GM12878 (cell line): ENCODE data around the gene PRG3. TPM values are rescaled to one million over a fixed set of nuclear protein-coding genes. Genes with fewer than 3 reads are reported as not detected.

Source experiments
- polyA plus RNA-seq, 11 experiments: library from polyadenylated mRNA; depleted of rRNA in 4 of 11; unstranded in 6 of 11; stranded (reverse) in 5 of 11; fragments of >200 nt; fragmentation: Nextera tagmentation in 4 of 11; fragmentation: Illumina TruSeq in 1 of 11; extraction: Ambion mirVana in 4 of 11; extraction: Trizol in 1 of 11; gene quantifications; 1 replicate in 1 of 11; 2 replicates in 10 of 11; pipeline versions ENCODE4 v1.2.1 to v1.2.3, GENCODE V29; 2011 to 2016; ENCODE audit warnings: inconsistent platforms in 2 of 11, missing spikeins in 2 of 11, low read depth in 1 of 11
- total RNA-seq, 4 experiments: library from RNA; depleted of rRNA in 3 of 4; stranded (reverse); fragments of >200 nt in 3 of 4; fragmentation: Illumina TruSeq in 1 of 4; extraction: Trizol in 1 of 4; gene quantifications; 2 replicates each; pipeline versions ENCODE4 v1.2.1 to v1.2.3, GENCODE V29; 2013 to 2021

Gene PRG3
- total and polyA plus RNA-seq, 10 of the 15 experiments (the other 5 are each of a cell fraction or from before 2014, with no cell fraction given), result not detected

Other genes starting within 250 kb of the PRG3 start
Only the 7 nearest of the 13 such genes appear.
- 4.8 and 5.6 TPM in 2 replicates for gene TNKS1BP1, start 56.2 kb downstream of the PRG3 start, total RNA-seq (2014; rRNA removed)
- gene TNKS1BP1, start 56.2 kb downstream of the PRG3 start, total RNA-seq (2014; rRNA removed; fragmentation: Illumina TruSeq; extraction: Trizol), result 2.2 and 3.1 TPM in 2 replicates
- gene TNKS1BP1, start 56.2 kb downstream of the PRG3 start, total RNA-seq (2021), result 12.5 and 15.8 TPM in 2 replicates
- 3.5 and 4.4 TPM in 2 replicates for gene TNKS1BP1, start 56.2 kb downstream of the PRG3 start, polyA plus RNA-seq (2011; rRNA removed)
- 4.9 and 7.3 TPM in 2 replicates for gene TNKS1BP1, start 56.2 kb downstream of the PRG3 start, polyA plus RNA-seq (2014; fragmentation: Illumina TruSeq; extraction: Trizol)
- under 1 TPM; 0.26 to 0.47 TPM for gene TNKS1BP1, start 56.2 kb downstream of the PRG3 start, polyA plus RNA-seq (2014; fragmentation: Nextera tagmentation; extraction: Ambion mirVana)
- gene TNKS1BP1, start 56.2 kb downstream of the PRG3 start, polyA plus RNA-seq (2014; rRNA removed), result 5.2 and 6.8 TPM in 2 replicates
- gene TNKS1BP1, start 56.2 kb downstream of the PRG3 start, polyA plus RNA-seq (2016; fragmentation: Nextera tagmentation; extraction: Ambion mirVana), result 1 to 10 TPM; 2.1 to 4.1 TPM
- gene SSRP1, start 45.3 kb downstream of the PRG3 start, total RNA-seq (2014; rRNA removed), result 130 and 132 TPM in 2 replicates
- gene SSRP1, start 45.3 kb downstream of the PRG3 start, total RNA-seq (2014; rRNA removed; fragmentation: Illumina TruSeq; extraction: Trizol), result 188 and 207 TPM in 2 replicates
- 174 and 183 TPM in 2 replicates for gene SSRP1, start 45.3 kb downstream of the PRG3 start, total RNA-seq (2021)
- 135 and 217 TPM in 2 replicates for gene SSRP1, start 45.3 kb downstream of the PRG3 start, polyA plus RNA-seq (2011; rRNA removed)
- gene SSRP1, start 45.3 kb downstream of the PRG3 start, polyA plus RNA-seq (2014; fragmentation: Illumina TruSeq; extraction: Trizol), result 279 and 333 TPM in 2 replicates
- gene SSRP1, start 45.3 kb downstream of the PRG3 start, polyA plus RNA-seq (2014; fragmentation: Nextera tagmentation; extraction: Ambion mirVana), result 100 to 1,000 TPM in 1 of 2 experiments, 10 to 100 TPM in 1; 74.3 to 119 TPM
- gene SSRP1, start 45.3 kb downstream of the PRG3 start, polyA plus RNA-seq (2014; rRNA removed), result 143 and 145 TPM in 2 replicates
- 10 to 100 TPM; 73.6 to 79.6 TPM for gene SSRP1, start 45.3 kb downstream of the PRG3 start, polyA plus RNA-seq (2016; fragmentation: Nextera tagmentation; extraction: Ambion mirVana)
- not detected in 2 replicates for gene P2RX3, start 42.8 kb downstream of the PRG3 start, total RNA-seq (2014; rRNA removed)
- not detected in 2 replicates for gene P2RX3, start 42.8 kb downstream of the PRG3 start, total RNA-seq (2014; rRNA removed; fragmentation: Illumina TruSeq; extraction: Trizol)
- not detected in 2 replicates for gene P2RX3, start 42.8 kb downstream of the PRG3 start, total RNA-seq (2021)
- 0.05 TPM in 1 of 2 replicates, not detected in the other for gene P2RX3, start 42.8 kb downstream of the PRG3 start, polyA plus RNA-seq (2011; rRNA removed)
- gene P2RX3, start 42.8 kb downstream of the PRG3 start, polyA plus RNA-seq (2014; fragmentation: Illumina TruSeq; extraction: Trizol), result not detected in 2 replicates
- not detected for gene P2RX3, start 42.8 kb downstream of the PRG3 start, polyA plus RNA-seq (2014; fragmentation: Nextera tagmentation; extraction: Ambion mirVana)
- gene P2RX3, start 42.8 kb downstream of the PRG3 start, polyA plus RNA-seq (2014; rRNA removed), result 0.12 TPM in 1 of 2 replicates, not detected in the other
- not detected for gene P2RX3, start 42.8 kb downstream of the PRG3 start, polyA plus RNA-seq (2016; fragmentation: Nextera tagmentation; extraction: Ambion mirVana)
- 0.68 TPM in 1 of 2 replicates, not detected in the other for gene PRG2, start 9.5 kb upstream of the PRG3 start, total RNA-seq (2014; rRNA removed)
- gene PRG2, start 9.5 kb upstream of the PRG3 start, total RNA-seq (2014; rRNA removed; fragmentation: Illumina TruSeq; extraction: Trizol), result 0.41 TPM in 1 of 2 replicates, not detected in the other
- gene PRG2, start 9.5 kb upstream of the PRG3 start, total RNA-seq (2021), result 1.7 and 2.0 TPM in 2 replicates
- gene PRG2, start 9.5 kb upstream of the PRG3 start, polyA plus RNA-seq (2011; rRNA removed), result 0.23 and 0.43 TPM in 2 replicates
- 0.10 TPM in 1 of 2 replicates, not detected in the other for gene PRG2, start 9.5 kb upstream of the PRG3 start, polyA plus RNA-seq (2014; fragmentation: Illumina TruSeq; extraction: Trizol)
- 1 to 10 TPM in 1 of 2 experiments, under 1 TPM in 1; 0.88 to 1.0 TPM for gene PRG2, start 9.5 kb upstream of the PRG3 start, polyA plus RNA-seq (2014; fragmentation: Nextera tagmentation; extraction: Ambion mirVana)
- 0.25 and 0.40 TPM in 2 replicates for gene PRG2, start 9.5 kb upstream of the PRG3 start, polyA plus RNA-seq (2014; rRNA removed)
- gene PRG2, start 9.5 kb upstream of the PRG3 start, polyA plus RNA-seq (2016; fragmentation: Nextera tagmentation; extraction: Ambion mirVana), result under 1 TPM in 1 of 2 experiments, not detected in 1; 0.19 TPM
- gene SLC43A3, start 46.0 kb upstream of the PRG3 start, total RNA-seq (2014; rRNA removed), result 104 and 112 TPM in 2 replicates
- gene SLC43A3, start 46.0 kb upstream of the PRG3 start, total RNA-seq (2014; rRNA removed; fragmentation: Illumina TruSeq; extraction: Trizol), result 79.7 and 80.2 TPM in 2 replicates
- gene SLC43A3, start 46.0 kb upstream of the PRG3 start, total RNA-seq (2021), result 147 and 158 TPM in 2 replicates
- 129 and 237 TPM in 2 replicates for gene SLC43A3, start 46.0 kb upstream of the PRG3 start, polyA plus RNA-seq (2011; rRNA removed)
- gene SLC43A3, start 46.0 kb upstream of the PRG3 start, polyA plus RNA-seq (2014; fragmentation: Illumina TruSeq; extraction: Trizol), result 153 and 168 TPM in 2 replicates
- gene SLC43A3, start 46.0 kb upstream of the PRG3 start, polyA plus RNA-seq (2014; fragmentation: Nextera tagmentation; extraction: Ambion mirVana), result 10 to 100 TPM; 37.5 to 79.9 TPM
- gene SLC43A3, start 46.0 kb upstream of the PRG3 start, polyA plus RNA-seq (2014; rRNA removed), result 107 and 111 TPM in 2 replicates
- gene SLC43A3, start 46.0 kb upstream of the PRG3 start, polyA plus RNA-seq (2016; fragmentation: Nextera tagmentation; extraction: Ambion mirVana), result 100 to 1,000 TPM; 189 to 200 TPM
- 0.33 and 0.34 TPM in 2 replicates for gene RTN4RL2, start 79.4 kb upstream of the PRG3 start, total RNA-seq (2014; rRNA removed)
- gene RTN4RL2, start 79.4 kb upstream of the PRG3 start, total RNA-seq (2014; rRNA removed; fragmentation: Illumina TruSeq; extraction: Trizol), result not detected in 2 replicates
- 1.0 and 1.1 TPM in 2 replicates for gene RTN4RL2, start 79.4 kb upstream of the PRG3 start, total RNA-seq (2021)
- gene RTN4RL2, start 79.4 kb upstream of the PRG3 start, polyA plus RNA-seq (2011; rRNA removed), result not detected in 2 replicates
- gene RTN4RL2, start 79.4 kb upstream of the PRG3 start, polyA plus RNA-seq (2014; fragmentation: Illumina TruSeq; extraction: Trizol), result not detected in 2 replicates
- under 1 TPM in 1 of 2 experiments, not detected in 1; 0.14 TPM for gene RTN4RL2, start 79.4 kb upstream of the PRG3 start, polyA plus RNA-seq (2014; fragmentation: Nextera tagmentation; extraction: Ambion mirVana)
- gene RTN4RL2, start 79.4 kb upstream of the PRG3 start, polyA plus RNA-seq (2014; rRNA removed), result 0.58 and 0.88 TPM in 2 replicates
- under 1 TPM; 0.48 to 0.55 TPM for gene RTN4RL2, start 79.4 kb upstream of the PRG3 start, polyA plus RNA-seq (2016; fragmentation: Nextera tagmentation; extraction: Ambion mirVana)
- 16.9 and 20.3 TPM in 2 replicates for gene SLC43A1, start 134.6 kb upstream of the PRG3 start, total RNA-seq (2014; rRNA removed)
- gene SLC43A1, start 134.6 kb upstream of the PRG3 start, total RNA-seq (2014; rRNA removed; fragmentation: Illumina TruSeq; extraction: Trizol), result 7.4 and 8.1 TPM in 2 replicates
- 16.1 and 16.4 TPM in 2 replicates for gene SLC43A1, start 134.6 kb upstream of the PRG3 start, total RNA-seq (2021)
- 8.4 and 17.8 TPM in 2 replicates for gene SLC43A1, start 134.6 kb upstream of the PRG3 start, polyA plus RNA-seq (2011; rRNA removed)
- 9.8 and 11.9 TPM in 2 replicates for gene SLC43A1, start 134.6 kb upstream of the PRG3 start, polyA plus RNA-seq (2014; fragmentation: Illumina TruSeq; extraction: Trizol)
- gene SLC43A1, start 134.6 kb upstream of the PRG3 start, polyA plus RNA-seq (2014; fragmentation: Nextera tagmentation; extraction: Ambion mirVana), result 1 to 10 TPM; 1.0 to 2.4 TPM
- gene SLC43A1, start 134.6 kb upstream of the PRG3 start, polyA plus RNA-seq (2014; rRNA removed), result 15.6 TPM in 2 replicates
- gene SLC43A1, start 134.6 kb upstream of the PRG3 start, polyA plus RNA-seq (2016; fragmentation: Nextera tagmentation; extraction: Ambion mirVana), result 10 to 100 TPM; 12.0 to 13.3 TPM